Measurements from ENCODE around the gene SURF2. TPM values are rescaled to one million over a fixed set of nuclear protein-coding genes. Genes with fewer than 3 reads are reported as not detected.

Gene SURF2
- total and polyA plus RNA-seq, 9 of the 15 experiments (the other 6 are each of a cell fraction or from before 2014, with no cell fraction given), result 5.5 to 82.5 (median 21.3) TPM

DNA sequence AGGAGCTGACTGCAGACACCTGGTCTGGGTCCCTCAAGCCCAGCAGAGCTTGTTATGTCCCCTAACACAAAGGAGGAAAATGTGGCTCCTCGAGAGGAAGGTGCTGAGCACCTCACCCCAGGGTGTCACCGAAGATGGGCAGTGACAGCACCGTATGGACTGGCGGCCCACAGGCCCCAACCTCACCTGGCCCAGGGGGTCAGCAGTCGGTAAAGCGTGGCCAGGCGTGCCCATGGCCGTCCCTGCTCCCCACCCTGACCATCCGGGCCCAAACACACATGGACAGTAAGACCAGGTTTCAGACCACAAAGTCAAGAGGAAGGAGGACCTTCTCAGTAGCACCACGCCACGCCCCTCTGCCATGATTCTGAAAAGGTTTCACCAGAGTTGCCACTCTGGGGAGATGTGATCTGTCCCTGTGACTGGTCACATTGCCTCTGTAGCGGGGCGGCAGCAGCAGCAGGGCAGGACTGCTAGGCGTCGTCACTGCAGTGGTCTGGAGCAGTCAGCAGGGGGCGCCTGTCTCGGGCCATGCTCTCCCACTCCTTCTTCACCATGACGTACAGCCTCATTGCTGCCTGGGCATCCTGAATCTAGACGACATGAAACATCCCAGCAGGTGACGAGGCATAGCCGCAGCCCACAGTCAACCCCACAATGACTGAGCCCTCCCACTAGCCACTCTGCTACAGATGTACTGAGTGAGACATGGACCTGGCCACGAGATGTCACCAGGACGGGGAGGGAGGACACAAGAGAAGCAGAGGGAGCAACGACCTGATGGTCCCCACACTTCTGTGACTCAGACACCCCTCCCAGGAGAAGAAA lies 50.3 kb downstream of the SURF2 start (continued):
- TF ChIP-seq EWSR1 (IDR thresholded peaks at IDR 0.05; ENCODE audit: borderline replicate concordance, low read depth, partially characterized antibody) (no peak), ATF7 (IDR thresholded peaks at IDR 0.05) (peak; percentile 68; the same call in 1 of the 2 replicates), CBX5 (IDR thresholded peaks at IDR 0.05; ENCODE audit: borderline replicate concordance, low read depth) (no peak), MCM2 (IDR thresholded peaks at IDR 0.05; ENCODE audit: low read depth) (no peak), HDAC2 (IDR thresholded peaks at IDR 0.05) (no peak), CREB1 (IDR thresholded peaks at IDR 0.05) (no peak), CREB1 (CRISPR knock-in tag; IDR thresholded peaks at IDR 0.05) (peak; percentile 75), EP300 (IDR thresholded peaks at IDR 0.05; ENCODE audit: low read length) (no peak), SP1 (CRISPR knock-in tag; IDR thresholded peaks at IDR 0.05) (no peak), ZNF143 (CRISPR knock-in tag; IDR thresholded peaks at IDR 0.05) (0 out of 2 replicates have a peak, but pooled peaks have one; percentile 40), TRIM24 (IDR thresholded peaks at IDR 0.05) (no peak), EGR1 (conservative IDR thresholded peaks at IDR 0.05) (no peak), ZKSCAN1 (IDR thresholded peaks at IDR 0.05; ENCODE audit: low read depth, low read length) (no peak), RBBP5 (IDR thresholded peaks at IDR 0.05; ENCODE audit: borderline replicate concordance, insufficient read depth, low read length, poor library complexity, severe bottlenecking) (no peak), HLTF (IDR thresholded peaks at IDR 0.05) (no peak), RFX5 (IDR thresholded peaks at IDR 0.05; ENCODE audit: low read depth, low read length) (no peak)
- TF ChIP-seq, protein P1, sequence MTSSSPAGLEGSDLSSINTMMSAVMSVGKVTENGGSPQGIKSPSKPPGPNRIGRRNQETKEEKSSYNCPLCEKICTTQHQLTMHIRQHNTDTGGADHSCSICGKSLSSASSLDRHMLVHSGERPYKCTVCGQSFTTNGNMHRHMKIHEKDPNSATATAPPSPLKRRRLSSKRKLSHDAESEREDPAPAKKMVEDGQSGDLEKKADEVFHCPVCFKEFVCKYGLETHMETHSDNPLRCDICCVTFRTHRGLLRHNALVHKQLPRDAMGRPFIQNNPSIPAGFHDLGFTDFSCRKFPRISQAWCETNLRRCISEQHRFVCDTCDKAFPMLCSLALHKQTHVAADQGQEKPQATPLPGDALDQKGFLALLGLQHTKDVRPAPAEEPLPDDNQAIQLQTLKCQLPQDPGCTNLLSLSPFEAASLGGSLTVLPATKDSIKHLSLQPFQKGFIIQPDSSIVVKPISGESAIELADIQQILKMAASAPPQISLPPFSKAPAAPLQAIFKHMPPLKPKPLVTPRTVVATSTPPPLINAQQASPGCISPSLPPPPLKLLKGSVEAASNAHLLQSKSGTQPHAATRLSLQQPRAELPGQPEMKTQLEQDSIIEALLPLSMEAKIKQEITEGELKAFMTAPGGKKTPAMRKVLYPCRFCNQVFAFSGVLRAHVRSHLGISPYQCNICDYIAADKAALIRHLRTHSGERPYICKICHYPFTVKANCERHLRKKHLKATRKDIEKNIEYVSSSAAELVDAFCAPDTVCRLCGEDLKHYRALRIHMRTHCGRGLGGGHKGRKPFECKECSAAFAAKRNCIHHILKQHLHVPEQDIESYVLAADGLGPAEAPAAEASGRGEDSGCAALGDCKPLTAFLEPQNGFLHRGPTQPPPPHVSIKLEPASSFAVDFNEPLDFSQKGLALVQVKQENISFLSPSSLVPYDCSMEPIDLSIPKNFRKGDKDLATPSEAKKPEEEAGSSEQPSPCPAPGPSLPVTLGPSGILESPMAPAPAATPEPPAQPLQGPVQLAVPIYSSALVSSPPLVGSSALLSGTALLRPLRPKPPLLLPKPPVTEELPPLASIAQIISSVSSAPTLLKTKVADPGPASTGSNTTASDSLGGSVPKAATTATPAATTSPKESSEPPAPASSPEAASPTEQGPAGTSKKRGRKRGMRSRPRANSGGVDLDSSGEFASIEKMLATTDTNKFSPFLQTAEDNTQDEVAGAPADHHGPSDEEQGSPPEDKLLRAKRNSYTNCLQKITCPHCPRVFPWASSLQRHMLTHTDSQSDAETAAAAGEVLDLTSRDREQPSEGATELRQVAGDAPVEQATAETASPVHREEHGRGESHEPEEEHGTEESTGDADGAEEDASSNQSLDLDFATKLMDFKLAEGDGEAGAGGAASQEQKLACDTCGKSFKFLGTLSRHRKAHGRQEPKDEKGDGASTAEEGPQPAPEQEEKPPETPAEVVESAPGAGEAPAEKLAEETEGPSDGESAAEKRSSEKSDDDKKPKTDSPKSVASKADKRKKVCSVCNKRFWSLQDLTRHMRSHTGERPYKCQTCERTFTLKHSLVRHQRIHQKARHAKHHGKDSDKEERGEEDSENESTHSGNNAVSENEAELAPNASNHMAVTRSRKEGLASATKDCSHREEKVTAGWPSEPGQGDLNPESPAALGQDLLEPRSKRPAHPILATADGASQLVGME (CRISPR knock-in tag; IDR thresholded peaks at IDR 0.05), result no peak
- TF ChIP-seq, protein P2, sequence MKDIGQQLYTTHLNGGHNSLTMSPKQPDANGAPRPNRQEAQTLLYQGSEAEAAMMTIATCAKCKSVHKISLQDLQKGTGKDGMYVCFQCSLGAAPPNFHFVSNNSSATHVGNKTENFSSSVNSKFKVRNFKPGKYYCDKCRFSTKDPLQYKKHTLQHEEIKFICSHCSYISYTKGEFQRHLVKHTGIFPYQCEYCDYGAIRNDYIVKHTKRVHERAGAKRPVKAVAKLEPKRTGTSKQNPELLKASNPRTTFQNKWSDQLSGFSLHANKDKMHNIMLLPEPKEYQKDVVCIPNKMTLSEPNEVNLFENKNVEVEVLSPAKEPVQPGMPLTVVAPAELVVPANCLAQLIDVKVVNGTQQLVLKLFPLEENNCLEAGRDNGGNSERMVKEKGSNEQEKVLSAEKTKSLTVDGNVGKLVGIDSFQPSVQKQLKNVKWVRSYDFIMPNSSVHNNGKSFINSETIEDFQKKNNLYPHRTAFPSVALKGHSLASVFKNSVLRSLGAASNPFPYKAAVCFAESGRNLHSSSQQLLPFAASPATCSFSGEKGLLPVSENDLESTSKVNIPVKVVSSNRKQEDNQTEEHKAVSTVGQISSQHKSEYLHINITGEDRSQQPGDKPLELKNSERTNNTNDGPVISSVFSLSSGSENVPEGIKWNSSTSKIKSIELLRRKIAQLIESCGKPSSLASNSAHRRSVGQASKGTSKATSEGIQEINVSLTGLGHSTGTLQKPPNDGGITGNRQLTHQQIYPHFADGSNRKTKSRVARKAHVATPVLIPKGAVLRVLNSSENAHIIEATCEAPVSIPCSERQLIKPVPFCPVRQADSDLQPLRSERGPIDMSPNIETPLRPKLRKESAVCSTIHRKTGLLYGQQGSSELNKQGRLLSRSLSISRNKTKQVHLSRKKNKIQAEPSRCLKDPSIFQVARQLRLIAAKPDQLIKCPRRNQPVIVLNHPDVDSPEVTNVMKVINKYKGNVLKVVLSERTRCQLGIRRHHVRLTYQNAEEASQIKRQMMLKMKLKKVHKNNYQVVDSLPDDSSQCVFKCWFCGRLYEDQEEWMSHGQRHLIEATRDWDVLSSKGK (CRISPR knock-in tag; IDR thresholded peaks at IDR 0.05), result no peak
- TF ChIP-seq, protein P3, sequence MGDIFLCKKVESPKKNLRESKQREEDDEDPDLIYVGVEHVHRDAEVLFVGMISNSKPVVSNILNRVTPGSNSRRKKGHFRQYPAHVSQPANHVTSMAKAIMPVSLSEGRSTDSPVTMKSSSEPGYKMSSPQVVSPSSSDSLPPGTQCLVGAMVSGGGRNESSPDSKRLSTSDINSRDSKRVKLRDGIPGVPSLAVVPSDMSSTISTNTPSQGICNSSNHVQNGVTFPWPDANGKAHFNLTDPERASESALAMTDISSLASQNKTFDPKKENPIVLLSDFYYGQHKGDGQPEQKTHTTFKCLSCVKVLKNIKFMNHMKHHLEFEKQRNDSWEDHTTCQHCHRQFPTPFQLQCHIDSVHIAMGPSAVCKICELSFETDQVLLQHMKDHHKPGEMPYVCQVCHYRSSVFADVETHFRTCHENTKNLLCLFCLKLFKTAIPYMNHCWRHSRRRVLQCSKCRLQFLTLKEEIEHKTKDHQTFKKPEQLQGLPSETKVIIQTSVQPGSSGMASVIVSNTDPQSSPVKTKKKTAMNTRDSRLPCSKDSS (IDR thresholded peaks at IDR 0.05; ENCODE audit: low read depth, partially characterized antibody), result no peak
